Calu3 (cell line): ENCODE results near the gene CYFIP1. TPM values are rescaled to one million over a fixed set of nuclear protein-coding genes. Genes with fewer than 3 reads are reported as not detected.

Experiments used
- BruUV-seq: library from RNA; stranded (reverse); fragments of 400-500 nt; replicated peaks from 2 replicates; lab custom pipeline; 2021; lab: Mats Ljungman, UMichigan
- CTCF ChIA-PET: fragments of 300-600 bp; sonication (Branson Sonifier 250); formaldehyde crosslinking; loops from one replicate; lab custom pipeline; 2022; ENCODE audit warnings: antibody characterized with exemption; lab: Charles Lee
- DNase-seq: peaks from one replicate; pipeline ENCODE4 v3.0.0; 2022
- H3K27ac Mint-ChIP-seq: one replicate; pipeline ENCODE4 v1.8.0; 2022; ENCODE audit warnings: mixed read lengths; ENCODE audit not compliant: unreplicated experiment
- H3K27me3 Mint-ChIP-seq: one replicate; pipeline ENCODE4 v1.8.0; 2022; ENCODE audit warnings: mixed read lengths; ENCODE audit not compliant: unreplicated experiment
- H3K36me3 Mint-ChIP-seq: one replicate; pipeline ENCODE4 v1.8.0; 2022; ENCODE audit warnings: mild to moderate bottlenecking, moderate library complexity, mixed read lengths; ENCODE audit not compliant: insufficient read depth, unreplicated experiment
- H3K4me1 Mint-ChIP-seq: one replicate; pipeline ENCODE4 v1.8.0; 2022; ENCODE audit warnings: mild to moderate bottlenecking, low read depth, mixed read lengths; ENCODE audit not compliant: unreplicated experiment
- H3K4me3 Mint-ChIP-seq: one replicate; pipeline ENCODE4 v1.8.0; 2022; ENCODE audit warnings: mild to moderate bottlenecking, low read depth, moderate library complexity, mixed read lengths; ENCODE audit not compliant: unreplicated experiment
- H3K9me3 Mint-ChIP-seq: one replicate; pipeline ENCODE4 v1.8.0; 2022; ENCODE audit warnings: low read depth, mixed read lengths; ENCODE audit not compliant: unreplicated experiment
- intact Hi-C: fragments of 100-400 bp; cut with micrococcal nuclease; formaldehyde crosslinking; loops from one replicate; pipeline ENCODE4 v1.10.0; 2022; ENCODE audit not compliant: unreplicated experiment
- total RNA-seq: library from RNA; stranded (reverse); gene quantifications from 2 replicates; pipeline ENCODE4 v1.2.3, GENCODE V29; 2022
- TF ChIP-seq, protein P1 (sequence below): fragments of 200-600 bp; IDR thresholded peaks from one replicate; pipeline ENCODE4 v1.8.0; 2022; ENCODE audit warnings: antibody characterized with exemption; ENCODE audit not compliant: unreplicated experiment

The CYFIP1 gene
- total RNA-seq, 1 experiment from 2014 or later = 60.1 TPM

GRCh38 chr15:22845289-22845900, 134.8 kb downstream of the CYFIP1 start:
- intact Hi-C loops = no loop called here
- H3K36me3 Mint-ChIP-seq = peaks cover 16% of the 10 kb centered on the region
- H3K4me3 Mint-ChIP-seq = no peak overlapping the region
- TF ChIP-seq, protein P1, sequence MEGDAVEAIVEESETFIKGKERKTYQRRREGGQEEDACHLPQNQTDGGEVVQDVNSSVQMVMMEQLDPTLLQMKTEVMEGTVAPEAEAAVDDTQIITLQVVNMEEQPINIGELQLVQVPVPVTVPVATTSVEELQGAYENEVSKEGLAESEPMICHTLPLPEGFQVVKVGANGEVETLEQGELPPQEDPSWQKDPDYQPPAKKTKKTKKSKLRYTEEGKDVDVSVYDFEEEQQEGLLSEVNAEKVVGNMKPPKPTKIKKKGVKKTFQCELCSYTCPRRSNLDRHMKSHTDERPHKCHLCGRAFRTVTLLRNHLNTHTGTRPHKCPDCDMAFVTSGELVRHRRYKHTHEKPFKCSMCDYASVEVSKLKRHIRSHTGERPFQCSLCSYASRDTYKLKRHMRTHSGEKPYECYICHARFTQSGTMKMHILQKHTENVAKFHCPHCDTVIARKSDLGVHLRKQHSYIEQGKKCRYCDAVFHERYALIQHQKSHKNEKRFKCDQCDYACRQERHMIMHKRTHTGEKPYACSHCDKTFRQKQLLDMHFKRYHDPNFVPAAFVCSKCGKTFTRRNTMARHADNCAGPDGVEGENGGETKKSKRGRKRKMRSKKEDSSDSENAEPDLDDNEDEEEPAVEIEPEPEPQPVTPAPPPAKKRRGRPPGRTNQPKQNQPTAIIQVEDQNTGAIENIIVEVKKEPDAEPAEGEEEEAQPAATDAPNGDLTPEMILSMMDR = no peak
- H3K4me1 Mint-ChIP-seq = no peaks in the 10 kb centered on the region
- BruUV-seq = no TSS peak
- no peaks in the 10 kb centered on the region for H3K27me3 Mint-ChIP-seq
- CTCF ChIA-PET = no interaction called here
- H3K9me3 Mint-ChIP-seq = no peaks in the 10 kb centered on the region
- H3K27ac Mint-ChIP-seq = no peak overlapping the region
- DNase-seq = no peak

GRCh38 chr15:22844421-22845288, 135.5 kb downstream of the CYFIP1 start:
- no peaks in the 10 kb centered on the region for H3K9me3 Mint-ChIP-seq
- H3K27ac Mint-ChIP-seq = no peak overlapping the region
- no peaks in the 10 kb centered on the region for H3K4me1 Mint-ChIP-seq
- H3K36me3 Mint-ChIP-seq = peaks cover 22% of the 10 kb centered on the region
- TF ChIP-seq, protein P1 = no peak
- intact Hi-C loops = no loop called here
- no peaks in the 10 kb centered on the region for H3K27me3 Mint-ChIP-seq
- BruUV-seq = no TSS peak
- DNase-seq = no peak
- no peak overlapping the region for H3K4me3 Mint-ChIP-seq
- CTCF ChIA-PET = no interaction called here

- H3K27ac Mint-ChIP-seq = no peak overlapping the region
- intact Hi-C loops = no loop called here
- TF ChIP-seq, protein P1 = no peak
- H3K4me3 Mint-ChIP-seq = peak overlapping the region; percentile 66
- peaks cover 38% of the 10 kb centered on the region for H3K36me3 Mint-ChIP-seq
- no peaks in the 10 kb centered on the region for H3K9me3 Mint-ChIP-seq
- no peak for DNase-seq
- no TSS peak for BruUV-seq
- CTCF ChIA-PET = no interaction called here
- no peaks in the 10 kb centered on the region for H3K4me1 Mint-ChIP-seq
- no peaks in the 10 kb centered on the region for H3K27me3 Mint-ChIP-seq
Observed at GRCh38 chr15:22839046-22839695, 141.0 kb downstream of the CYFIP1 start.

DNA sequence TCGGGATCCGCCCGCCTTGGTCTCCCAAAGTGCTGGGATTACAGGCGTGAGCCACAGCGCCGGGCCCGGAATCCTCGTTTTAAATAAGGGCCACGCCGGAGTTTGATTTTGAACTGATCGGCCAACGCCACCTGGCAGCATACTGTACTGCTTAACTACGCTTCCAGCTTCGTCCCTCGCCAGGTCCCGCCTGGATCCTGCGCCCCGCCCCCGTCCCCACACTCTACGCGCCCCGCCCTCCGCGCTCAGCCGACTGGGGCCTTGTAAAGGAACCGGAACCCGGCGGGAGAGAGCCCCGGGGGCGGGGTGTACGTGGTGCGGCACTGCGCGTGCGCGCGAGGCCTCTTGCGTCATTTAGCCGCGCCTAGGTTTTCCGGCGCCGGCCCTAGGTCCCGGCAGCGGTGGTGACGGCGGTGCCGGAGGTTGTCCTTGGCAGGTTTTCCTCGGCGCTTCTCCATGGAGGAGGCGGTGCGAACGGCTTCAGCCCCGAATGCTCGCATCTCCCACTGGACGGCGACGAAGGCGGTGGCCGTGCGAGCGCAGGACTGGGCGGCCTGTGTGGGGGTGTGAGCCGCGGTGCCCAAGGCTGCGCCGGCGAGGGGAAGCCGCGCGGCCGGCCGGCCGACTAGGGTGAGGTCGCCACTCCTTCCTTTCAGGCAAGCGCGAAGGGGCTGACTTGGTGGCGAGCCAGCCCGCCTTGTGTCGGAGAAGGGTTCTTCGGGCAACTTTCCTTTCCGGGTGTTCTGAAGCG, 141.7 kb downstream of the CYFIP1 start, which contains the start of gene NIPA2:
NIPA2 (plus strand) TSS at position 375 of the 751 bp plus-strand sequence. CDS start 13,066 bp downstream, outside the sequence.
- intact Hi-C loops = no loop called here

More for the DNA sequence above, 141.7 kb downstream of the CYFIP1 start, which contains the start of gene NIPA2:
- DNase-seq = peak; percentile 88
- Mint-ChIP-seq H3K27ac (no peak within 1 kb of the TSS), H3K27me3 (no peaks in the 10 kb centered on the region), H3K4me1 (no peaks in the 10 kb centered on the region), H3K9me3 (no peaks in the 10 kb centered on the region), H3K36me3 (peaks cover 38% of the 10 kb centered on the region), H3K4me3 (peak within 1 kb of the TSS; percentile 66)
- CTCF ChIA-PET = no interaction called here
- TF ChIP-seq, protein P1 = no peak
- BruUV-seq = no TSS peak
